Astrocyte (in vitro differentiated cells and primary cell): ENCODE results near the gene KCNC1. TPM values are rescaled to one million over a fixed set of nuclear protein-coding genes. Genes with fewer than 3 reads are reported as not detected.
A peak's percentile ranks its signal among the peaks of the same experiment; 100 is the strongest.

ENCODE experiments used
- DNase-seq: peaks from one replicate; pipeline ENCODE4 v3.0.0-alpha.2; 2010; ENCODE audit warnings: low read depth
- FAIRE-seq: peaks from 2 replicates; lab custom pipeline; 2011; peaks lifted over from hg19 to GRCh38; lab: Jason Lieb, UNC
- H2AFZ ChIP-seq: 2 replicates; pipeline ENCODE4 v1.6.0; 2012; ENCODE audit warnings: low read depth, low read length, inconsistent platforms
- H3K27ac ChIP-seq: 2 replicates; pipeline ENCODE4 v1.5.1; 2011; ENCODE audit warnings: low read depth, low read length, inconsistent platforms
- H3K27me3 ChIP-seq: 2 replicates; pipeline ENCODE4 v1.6.0; 2011; ENCODE audit warnings: low read length, inconsistent platforms; ENCODE audit not compliant: insufficient read depth
- H3K36me3 ChIP-seq: 2 replicates; pipeline ENCODE4 v1.5.1; 2011; ENCODE audit warnings: low read length, inconsistent platforms; ENCODE audit not compliant: insufficient read depth
- H3K4me1 ChIP-seq: 2 replicates; pipeline ENCODE4 v1.5.1; 2011; ENCODE audit warnings: low read length, inconsistent platforms; ENCODE audit not compliant: insufficient read depth
- H3K4me2 ChIP-seq: 2 replicates; pipeline ENCODE4 v1.6.0; 2012; ENCODE audit warnings: low read length, inconsistent platforms
- H3K4me3 ChIP-seq: 2 replicates; pipeline ENCODE4 v1.5.1; 2011; ENCODE audit warnings: low read depth, mild to moderate bottlenecking, low read length, inconsistent platforms; ENCODE audit not compliant: insufficient read depth
- H3K79me2 ChIP-seq: 2 replicates; pipeline ENCODE4 v1.6.0; 2012; ENCODE audit warnings: mild to moderate bottlenecking, low read length, inconsistent platforms; ENCODE audit not compliant: insufficient read depth
- H3K9ac ChIP-seq: 2 replicates; pipeline ENCODE4 v1.6.0; 2012; ENCODE audit warnings: mild to moderate bottlenecking, low read length, inconsistent platforms
- H3K9me3 ChIP-seq: 2 replicates; pipeline ENCODE4 v1.5.1; 2012; ENCODE audit warnings: low read depth, mild to moderate bottlenecking, low read length, inconsistent platforms; ENCODE audit not compliant: insufficient read depth
- H4K20me1 ChIP-seq: 2 replicates; pipeline ENCODE4 v1.6.0; 2012; ENCODE audit warnings: low read length, inconsistent platforms; ENCODE audit not compliant: insufficient read depth
- H3K27ac Mint-ChIP-seq: one replicate; pipeline ENCODE4 v1.8.0; 2021; ENCODE audit warnings: mild to moderate bottlenecking, mixed read lengths; ENCODE audit not compliant: unreplicated experiment
- H3K27me3 Mint-ChIP-seq: one replicate; pipeline ENCODE4 v1.8.0; 2021; ENCODE audit warnings: low read depth, mixed read lengths; ENCODE audit not compliant: unreplicated experiment
- H3K36me3 Mint-ChIP-seq: one replicate; pipeline ENCODE4 v1.8.0; 2021; ENCODE audit warnings: low read depth, mixed read lengths; ENCODE audit not compliant: unreplicated experiment
- H3K4me1 Mint-ChIP-seq: one replicate; pipeline ENCODE4 v1.8.0; 2021; ENCODE audit warnings: low read depth, mixed read lengths; ENCODE audit not compliant: unreplicated experiment
- H3K4me3 Mint-ChIP-seq: one replicate; pipeline ENCODE4 v1.8.0; 2021; ENCODE audit warnings: mild to moderate bottlenecking, moderate library complexity, mixed read lengths; ENCODE audit not compliant: unreplicated experiment
- H3K9me3 Mint-ChIP-seq: one replicate; pipeline ENCODE4 v1.8.0; 2021; ENCODE audit warnings: mild to moderate bottlenecking, mixed read lengths; ENCODE audit not compliant: unreplicated experiment
- EZH2 ChIP-seq: IDR thresholded peaks from 2 replicates; pipeline ENCODE4 v1.6.1; 2012; ENCODE audit warnings: mild to moderate bottlenecking, low read length, inconsistent platforms; ENCODE audit not compliant: insufficient read depth
- total RNA-seq: library from RNA; stranded (reverse); gene quantifications from 2 replicates; pipeline ENCODE4 v1.2.1, GENCODE V29; 2021
- TF ChIP-seq, protein P1 (sequence below): IDR thresholded peaks from 2 replicates; pipeline ENCODE4 v1.5.1; 2011; ENCODE audit warnings: low read depth, mild to moderate bottlenecking, inconsistent platforms, low read length, moderate library complexity; ENCODE audit not compliant: insufficient read depth

KCNC1 gene
- total RNA-seq, 1 donor from 2014 or later = 0.05 TPM

DNA sequence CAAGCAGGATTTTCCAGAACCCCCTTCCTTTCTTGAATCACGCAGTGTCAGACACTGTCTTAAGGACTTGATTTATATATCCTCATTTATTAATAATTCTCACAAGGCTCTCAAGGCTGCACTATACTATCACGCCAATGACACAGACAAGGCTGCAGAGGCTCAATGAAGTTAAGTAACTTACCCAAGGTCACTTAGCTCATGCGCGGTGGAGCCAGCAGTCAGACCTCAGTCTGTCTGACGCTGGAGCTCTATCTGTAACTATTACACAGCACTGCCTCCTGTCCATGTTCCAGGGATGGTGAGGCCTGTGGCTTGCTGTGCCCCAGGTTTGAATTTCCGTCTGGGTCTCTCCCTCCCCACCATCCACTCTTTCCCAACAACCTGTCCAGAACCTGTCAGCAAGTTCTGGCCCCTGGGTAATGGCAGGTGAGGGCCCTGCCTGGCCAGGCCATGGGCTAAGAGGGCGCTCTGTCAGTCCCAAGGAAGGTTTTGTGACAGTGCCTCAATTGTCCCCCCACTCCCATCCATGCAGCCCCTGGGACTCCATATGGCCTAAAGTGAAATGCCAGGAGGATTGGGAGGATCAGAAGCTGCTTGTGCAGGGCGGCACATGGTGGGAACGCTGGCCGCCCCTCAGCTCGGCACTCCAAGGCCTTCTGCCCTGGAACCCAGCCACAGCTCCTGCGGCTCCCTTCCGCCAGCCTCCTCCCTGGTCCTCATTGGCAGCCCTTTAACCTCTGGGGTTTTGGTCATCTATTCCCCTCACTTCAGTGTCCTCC lies 8.6 kb downstream of the KCNC1 start:
- H3K36me3 ChIP-seq = no peaks in the 10 kb centered on the region
- H3K4me2 ChIP-seq = peak overlapping the region; percentile 47
- H4K20me1 ChIP-seq = no peaks in the 10 kb centered on the region
- TF ChIP-seq, protein P1, sequence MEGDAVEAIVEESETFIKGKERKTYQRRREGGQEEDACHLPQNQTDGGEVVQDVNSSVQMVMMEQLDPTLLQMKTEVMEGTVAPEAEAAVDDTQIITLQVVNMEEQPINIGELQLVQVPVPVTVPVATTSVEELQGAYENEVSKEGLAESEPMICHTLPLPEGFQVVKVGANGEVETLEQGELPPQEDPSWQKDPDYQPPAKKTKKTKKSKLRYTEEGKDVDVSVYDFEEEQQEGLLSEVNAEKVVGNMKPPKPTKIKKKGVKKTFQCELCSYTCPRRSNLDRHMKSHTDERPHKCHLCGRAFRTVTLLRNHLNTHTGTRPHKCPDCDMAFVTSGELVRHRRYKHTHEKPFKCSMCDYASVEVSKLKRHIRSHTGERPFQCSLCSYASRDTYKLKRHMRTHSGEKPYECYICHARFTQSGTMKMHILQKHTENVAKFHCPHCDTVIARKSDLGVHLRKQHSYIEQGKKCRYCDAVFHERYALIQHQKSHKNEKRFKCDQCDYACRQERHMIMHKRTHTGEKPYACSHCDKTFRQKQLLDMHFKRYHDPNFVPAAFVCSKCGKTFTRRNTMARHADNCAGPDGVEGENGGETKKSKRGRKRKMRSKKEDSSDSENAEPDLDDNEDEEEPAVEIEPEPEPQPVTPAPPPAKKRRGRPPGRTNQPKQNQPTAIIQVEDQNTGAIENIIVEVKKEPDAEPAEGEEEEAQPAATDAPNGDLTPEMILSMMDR = no peak
- no peak for TF ChIP-seq EZH2
- H3K9me3 ChIP-seq = no peaks in the 10 kb centered on the region
- DNase-seq = no peak
- Mint-ChIP-seq H3K4me3 (no peak overlapping the region), H3K27me3 (peaks cover 36% of the 10 kb centered on the region), H3K9me3 (no peaks in the 10 kb centered on the region), H3K4me1 (peaks cover 7% of the 10 kb centered on the region), H3K36me3 (no peaks in the 10 kb centered on the region), H3K27ac (no peak overlapping the region)
- no peak overlapping the region for H3K27ac ChIP-seq
- no peaks in the 10 kb centered on the region for H3K79me2 ChIP-seq
- no peak overlapping the region for H3K4me3 ChIP-seq
- peaks cover 11% of the 10 kb centered on the region for H3K4me1 ChIP-seq
- peaks cover 4% of the 10 kb centered on the region for H3K27me3 ChIP-seq
- H3K9ac ChIP-seq = no peak overlapping the region
- no peak overlapping the region for H2AFZ ChIP-seq
- no peak for FAIRE-seq

DNA sequence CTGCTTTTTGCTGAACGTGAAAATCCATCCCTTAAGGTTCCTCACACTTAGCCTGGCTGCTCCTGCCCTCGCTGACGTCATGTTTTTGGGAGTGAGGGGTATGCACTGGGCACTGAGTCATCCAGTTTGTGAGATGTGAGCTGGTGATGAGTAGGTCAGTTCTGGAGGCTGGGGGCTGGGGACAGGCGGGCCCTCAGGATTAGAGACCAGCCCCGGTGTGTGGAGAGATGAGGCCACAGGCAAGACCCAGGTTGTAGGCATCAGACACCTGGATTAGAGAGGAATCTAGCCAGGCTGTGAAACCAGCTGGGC lies 9.2 kb downstream of the KCNC1 start:
- H3K9me3 Mint-ChIP-seq = no peaks in the 10 kb centered on the region
- Histone ChIP-seq H3K4me1 (peaks cover 11% of the 10 kb centered on the region), H2AFZ (no peak overlapping the region), H3K27ac (no peak overlapping the region), H3K9ac (peak overlapping the region; percentile 36), H3K4me3 (no peak overlapping the region), H3K4me2 (peak overlapping the region; percentile 47), H4K20me1 (no peaks in the 10 kb centered on the region), H3K9me3 (no peaks in the 10 kb centered on the region), H3K79me2 (no peaks in the 10 kb centered on the region), H3K36me3 (no peaks in the 10 kb centered on the region), H3K27me3 (no peaks in the 10 kb centered on the region)
- DNase-seq = peak; percentile 75
- no peak for FAIRE-seq
- peaks cover 7% of the 10 kb centered on the region for H3K4me1 Mint-ChIP-seq
- H3K4me3 Mint-ChIP-seq = no peak overlapping the region
- TF ChIP-seq, protein P1 = no peak
- TF ChIP-seq EZH2 = no peak
- H3K36me3 Mint-ChIP-seq = no peaks in the 10 kb centered on the region
- peaks cover 38% of the 10 kb centered on the region for H3K27me3 Mint-ChIP-seq
- H3K27ac Mint-ChIP-seq = peak overlapping the region; percentile 65
